ENCODE data around the gene CD81. TPM values are rescaled to one million over a fixed set of nuclear protein-coding genes. Genes with fewer than 3 reads are reported as not detected.

Gene CD81
- total RNA-seq, 3 donors from 2014 or later (not counting 1 experiment from before 2014, with no cell fraction given), result 263 to 292 (median 263) TPM

GRCh38 chr11:2393111-2393868 is 16.2 kb downstream of the CD81 start:
- intact Hi-C loops (cut with micrococcal nuclease), result no loop called here
- H3K36me3 ChIP-seq (ENCODE audit: control insufficient read depth, insufficient read depth, low read length), result peaks cover 38% of the 10 kb centered on the region
- TF ChIP-seq CTCF (IDR thresholded peaks at IDR 0.05), result no peak
- peak in 1 of 3 donors; percentile 3 for ATAC-seq
- H3K4me1 Mint-ChIP-seq, result peaks cover 21 to 29% of the 10 kb centered on the region in 2 donors
- no peak for DNase-seq
- 78% methylated on average over 27 of the region's 27 CpGs for WGBS (ENCODE audit: insufficient coverage)
- no peaks in the 10 kb centered on the region for H3K9me3 Mint-ChIP-seq
- H3K27ac Mint-ChIP-seq, result no peak overlapping the region
- H3K4me1 ChIP-seq (ENCODE audit: control insufficient read depth, insufficient read depth, low read length), result peaks cover 69% of the 10 kb centered on the region
- no peaks in the 10 kb centered on the region for H3K27me3 Mint-ChIP-seq (ENCODE audit: low read depth in 2 of 2)
- no peaks in the 10 kb centered on the region for H3K36me3 Mint-ChIP-seq
- H3K27me3 ChIP-seq (ENCODE audit: control insufficient read depth, insufficient read depth, low read length), result no peaks in the 10 kb centered on the region
- no peak overlapping the region for H3K4me3 Mint-ChIP-seq
- H3K4me3 ChIP-seq (ENCODE audit: low read length), result no peak overlapping the region
- no peak overlapping the region for H3K27ac ChIP-seq (ENCODE audit: low read length)
- no peaks in the 10 kb centered on the region for H3K9me3 ChIP-seq (ENCODE audit: control insufficient read depth, insufficient read depth, low read length)

- TF ChIP-seq CTCF (IDR thresholded peaks at IDR 0.05), result no peak
- Histone ChIP-seq H3K27me3 (ENCODE audit: control insufficient read depth, insufficient read depth, low read length) (no peaks in the 10 kb centered on the region), H3K9me3 (ENCODE audit: control insufficient read depth, insufficient read depth, low read length) (no peaks in the 10 kb centered on the region), H3K27ac (ENCODE audit: low read length) (no peak overlapping the region), H3K4me1 (ENCODE audit: control insufficient read depth, insufficient read depth, low read length) (peaks cover 65% of the 10 kb centered on the region), H3K4me3 (ENCODE audit: low read length) (no peak overlapping the region), H3K36me3 (ENCODE audit: control insufficient read depth, insufficient read depth, low read length) (peaks cover 38% of the 10 kb centered on the region)
- Mint-ChIP-seq H3K4me1 (peaks cover 17 to 25% of the 10 kb centered on the region in 2 donors), H3K9me3 (no peaks in the 10 kb centered on the region), H3K4me3 (no peak overlapping the region), H3K36me3 (no peaks in the 10 kb centered on the region), H3K27me3 (ENCODE audit: low read depth in 2 of 2) (no peaks in the 10 kb centered on the region), H3K27ac (no peak overlapping the region)
- DNase-seq (no peak), ATAC-seq (peak in 1 of 3 donors; percentile 45)
- intact Hi-C loops (cut with micrococcal nuclease), result no loop called here
- WGBS (ENCODE audit: insufficient coverage), result 72% methylated on average over 34 of the region's 34 CpGs
Measured at GRCh38 chr11:2393941-2394817, 17.1 kb downstream of the CD81 start.

GRCh38 chr11:2394818-2395105 is 17.7 kb downstream of the CD81 start:
- WGBS (ENCODE audit: insufficient coverage), result 78% methylated on average over 8 of the region's 8 CpGs
- intact Hi-C loops (cut with micrococcal nuclease), result no loop called here
- DNase-seq, result no peak
- Histone ChIP-seq H3K36me3 (ENCODE audit: control insufficient read depth, insufficient read depth, low read length) (peaks cover 38% of the 10 kb centered on the region), H3K27me3 (ENCODE audit: control insufficient read depth, insufficient read depth, low read length) (no peaks in the 10 kb centered on the region), H3K4me1 (ENCODE audit: control insufficient read depth, insufficient read depth, low read length) (peaks cover 65% of the 10 kb centered on the region), H3K27ac (ENCODE audit: low read length) (no peak overlapping the region), H3K9me3 (ENCODE audit: control insufficient read depth, insufficient read depth, low read length) (no peaks in the 10 kb centered on the region), H3K4me3 (ENCODE audit: low read length) (no peak overlapping the region)
- Mint-ChIP-seq H3K9me3 (no peaks in the 10 kb centered on the region), H3K4me3 (no peak overlapping the region), H3K27me3 (ENCODE audit: low read depth in 2 of 2) (no peaks in the 10 kb centered on the region), H3K36me3 (no peaks in the 10 kb centered on the region), H3K27ac (no peak overlapping the region), H3K4me1 (peaks cover 11 to 25% of the 10 kb centered on the region in 2 donors)
- TF ChIP-seq CTCF (IDR thresholded peaks at IDR 0.05), result no peak
- ATAC-seq, result no peak

All from natural killer cell (primary cell).